HCT116 (cell line): ENCODE data around the gene ADAM15. TPM values are rescaled to one million over a fixed set of nuclear protein-coding genes. Genes with fewer than 3 reads are reported as not detected.
A peak's percentile ranks its signal among the peaks of the same experiment; 100 is the strongest.

Source experiments
- ATAC-seq: fragments of 200-7000 bp; cut with Tn5 transposase; 2 replicates; pipeline ENCODE4 v1.9.1; 2020; ENCODE audit warnings: mild to moderate bottlenecking, moderate library complexity
- BruUV-seq: library from RNA; stranded (reverse); fragments of 400-500 nt; replicated peaks from 2 replicates; lab custom pipeline; 2021; lab: Mats Ljungman, UMichigan
- CTCF ChIA-PET: fragments of 300-600 bp; sonication (Branson Sonifier 250); formaldehyde crosslinking; loops from one replicate; lab custom pipeline; 2021; ENCODE audit warnings: antibody characterized with exemption; lab: Charles Lee
- POLR2A ChIA-PET: fragments of 300-600, 350-600 bp; sonication (Branson Sonifier 250); formaldehyde crosslinking; loops from one replicate; lab custom pipeline; 2021; ENCODE audit warnings: antibody characterized with exemption; lab: Charles Lee
- RAD21 ChIA-PET, 2 experiments: fragments of 300-600 bp; sonication (Branson Sonifier 250); formaldehyde crosslinking; loops; one replicate each; lab custom pipeline; 2023; ENCODE audit warnings: low total read pairs in 2 of 2; ENCODE audit not compliant: uncharacterized antibody in 2 of 2, unreplicated experiment in 2 of 2, low non-redundant PET in 1 of 2; lab: Charles Lee
- DNase-seq: peaks from one replicate; pipeline ENCODE4 v3.0.0-alpha.2; 2010; ENCODE audit warnings: low read depth, low spot score
- H2AFZ ChIP-seq: fragments of 200-600 bp; shearing (Covaris generic), sonication (generic); 2 replicates; pipeline ENCODE4 v1.6.1; 2017; ENCODE audit warnings: low read depth, mixed run types, mixed read lengths, antibody characterized with exemption, low read length; ENCODE audit not compliant: poor library complexity, severe bottlenecking
- H3K27ac ChIP-seq: 2 replicates; pipeline ENCODE4 v1.5.1; 2012; ENCODE audit warnings: low read depth, low read length
- H3K27me3 ChIP-seq: fragments of 200-600 bp; sonication (generic); 2 replicates; pipeline ENCODE4 v1.6.1; 2016; ENCODE audit warnings: mixed run types, low read length, mixed read lengths; ENCODE audit not compliant: insufficient read depth
- H3K36me3 ChIP-seq, 2 experiments: fragments of 200-500 bp in 1 of 2; fragments of 200-600 bp in 1 of 2; sonication (Bioruptor generic) in 1 of 2; sonication (generic) in 1 of 2; 2 replicates each; pipeline versions ENCODE4 v1.5.1 to v1.6.1; 2014 to 2016; ENCODE audit warnings: low read length in 2 of 2, inconsistent platforms in 1 of 2, mixed read lengths in 1 of 2, mixed run types in 1 of 2; ENCODE audit not compliant: insufficient read depth in 2 of 2, control insufficient read depth in 1 of 2
- H3K4me1 ChIP-seq, 2 experiments: fragments of 200-600 bp in 1 of 2; sonication (generic) in 1 of 2; 2 replicates each; pipeline versions ENCODE4 v1.5.1 to v1.6.1; 2012 to 2017; ENCODE audit warnings: low read length in 2 of 2, inconsistent platforms in 1 of 2, mild to moderate bottlenecking in 1 of 2, mixed read lengths in 1 of 2, mixed run types in 1 of 2, moderate library complexity in 1 of 2; ENCODE audit not compliant: insufficient read depth in 2 of 2, control insufficient read depth in 1 of 2
- H3K4me2 ChIP-seq: fragments of 200-600 bp; sonication (generic); 2 replicates; pipeline ENCODE4 v1.6.1; 2017; ENCODE audit warnings: mixed run types, low read length, mixed read lengths
- H3K4me3 ChIP-seq, 2 experiments: fragments of 200-600 bp in 1 of 2; sonication (generic) in 1 of 2; replicated peaks in 1 of 2; 2 replicates each; pipeline ENCODE4 v1.5.1; 2011 to 2016; ENCODE audit warnings: low read length in 2 of 2, control low read depth in 1 of 2, low read depth in 1 of 2, mild to moderate bottlenecking in 1 of 2, mixed read lengths in 1 of 2, mixed run types in 1 of 2
- H3K79me2 ChIP-seq: fragments of 200-600 bp; sonication (generic); 2 replicates; pipeline ENCODE4 v1.6.1; 2017; ENCODE audit warnings: mild to moderate bottlenecking, mixed run types, low read length, moderate library complexity, mixed read lengths; ENCODE audit not compliant: insufficient read depth
- H3K9ac ChIP-seq: fragments of 200-600 bp; sonication (generic); 2 replicates; pipeline ENCODE4 v1.6.1; 2016; ENCODE audit warnings: low read length, mixed read lengths
- H3K9me2 ChIP-seq: fragments of 200-600 bp; sonication (generic), shearing (Covaris generic); 2 replicates; pipeline ENCODE4 v1.6.1; 2017; ENCODE audit warnings: mixed run types, mild to moderate bottlenecking, moderate library complexity; ENCODE audit not compliant: insufficient read depth
- H3K9me3 ChIP-seq, 2 experiments: fragments of 200-500 bp in 1 of 2; fragments of 200-600 bp in 1 of 2; sonication (Bioruptor generic) in 1 of 2; sonication (generic) in 1 of 2; 2 replicates each; pipeline ENCODE4 v1.6.1; 2014 to 2017; ENCODE audit warnings: low read length in 2 of 2, mixed read lengths in 2 of 2, inconsistent platforms in 1 of 2, low read depth in 1 of 2, mild to moderate bottlenecking in 1 of 2, mixed run types in 1 of 2, moderate library complexity in 1 of 2; ENCODE audit not compliant: control insufficient read depth in 1 of 2, insufficient read depth in 1 of 2
- H4K20me1 ChIP-seq: fragments of 200-600 bp; sonication (generic), shearing (Covaris generic); 2 replicates; pipeline ENCODE4 v1.6.1; 2017; ENCODE audit warnings: mixed run types, mild to moderate bottlenecking, moderate library complexity; ENCODE audit not compliant: insufficient read depth
- CBX3 ChIP-seq: IDR thresholded peaks from 2 replicates; pipeline ENCODE4 v1.6.1; 2012; ENCODE audit warnings: low read depth
- FOSL1 ChIP-seq: IDR thresholded peaks from 2 replicates; pipeline ENCODE4 v1.6.1; 2012; ENCODE audit warnings: low read depth
- JUND ChIP-seq: IDR thresholded peaks from 2 replicates; pipeline ENCODE4 v1.6.1; 2012
- POLR2AphosphoS5 ChIP-seq: IDR thresholded peaks from 2 replicates; pipeline ENCODE4 v1.6.1; 2011; ENCODE audit warnings: mild to moderate bottlenecking, low read depth, low read length, moderate library complexity
- RAD21 ChIP-seq: IDR thresholded peaks from 2 replicates; pipeline ENCODE4 v1.6.1; 2012; ENCODE audit warnings: low read depth, mild to moderate bottlenecking
- REST ChIP-seq: IDR thresholded peaks from 2 replicates; pipeline ENCODE4 v1.6.1; 2012; ENCODE audit warnings: low read depth
- SIN3A ChIP-seq: IDR thresholded peaks from 2 replicates; pipeline ENCODE4 v1.6.1; 2012; ENCODE audit warnings: low read depth
- SRF ChIP-seq: IDR thresholded peaks from 2 replicates; pipeline ENCODE4 v1.6.1; 2012; ENCODE audit warnings: low read depth
- TCF7L2 ChIP-seq: IDR thresholded peaks from 2 replicates; pipeline ENCODE4 v1.7.0; 2011; ENCODE audit warnings: borderline replicate concordance, inconsistent platforms; ENCODE audit not compliant: insufficient read depth, insufficient read length; ENCODE audit errors: extremely low read depth
- YY1 ChIP-seq: IDR thresholded peaks from 2 replicates; pipeline ENCODE4 v1.6.1; 2011; ENCODE audit warnings: low read length, low read depth, moderate library complexity, mild to moderate bottlenecking; ENCODE audit not compliant: insufficient replicate concordance; ENCODE audit errors: extremely low read depth
- ZFX ChIP-seq: fragments of 450-650 bp; IDR thresholded peaks from 2 replicates; pipeline ENCODE4 v1.6.1; 2017
- intact Hi-C: fragments of 100-400 bp; cut with micrococcal nuclease; formaldehyde crosslinking; loops from 2 replicates; pipeline ENCODE4 v1.10.0; 2022
- total RNA-seq: library from RNA; stranded (reverse); gene quantifications from one replicate; pipeline ENCODE4 v1.2.1, GENCODE V29; 2021; ENCODE audit not compliant: unreplicated experiment
- TF ChIP-seq, protein P1 (sequence below), 3 experiments: fragments of 200-600 bp in 1 of 3; sonication (generic) in 1 of 3; IDR thresholded peaks in 2 of 3; conservative IDR thresholded peaks in 1 of 3; 2 replicates each; pipeline ENCODE4 v1.5.1; 2012 to 2017; ENCODE audit warnings: low read depth in 2 of 3, low read length in 2 of 3, antibody characterized with exemption in 1 of 3, borderline replicate concordance in 1 of 3, control low read depth in 1 of 3, mild to moderate bottlenecking in 1 of 3, mixed read lengths in 1 of 3, mixed run types in 1 of 3, moderate library complexity in 1 of 3; ENCODE audit not compliant: insufficient read depth in 1 of 3

Gene ADAM15
- total RNA-seq, 1 experiment from 2014 or later, result 149 TPM

GRCh38 chr1:155077758-155078445, 26.8 kb downstream of the ADAM15 start:
- no peaks in the 10 kb centered on the region for H3K27me3 ChIP-seq
- no peak for ATAC-seq
- peak overlapping the region in 1 of 2 experiments; percentile 90; a peak in 2 of 4 replicates for H3K4me3 ChIP-seq
- DNase-seq, result no peak
- H2AFZ ChIP-seq, result no peak overlapping the region
- H3K9me2 ChIP-seq, result no peaks in the 10 kb centered on the region
- intact Hi-C loops, result no loop called here
- BruUV-seq, result no TSS peak
- TF ChIP-seq YY1 (no peak), JUND (no peak), SIN3A (no peak), TCF7L2 (no peak), RAD21 (no peak), ZFX (no peak), FOSL1 (no peak), SRF (no peak), CBX3 (no peak), REST (no peak), POLR2AphosphoS5 (no peak)
- TF ChIP-seq, protein P1, sequence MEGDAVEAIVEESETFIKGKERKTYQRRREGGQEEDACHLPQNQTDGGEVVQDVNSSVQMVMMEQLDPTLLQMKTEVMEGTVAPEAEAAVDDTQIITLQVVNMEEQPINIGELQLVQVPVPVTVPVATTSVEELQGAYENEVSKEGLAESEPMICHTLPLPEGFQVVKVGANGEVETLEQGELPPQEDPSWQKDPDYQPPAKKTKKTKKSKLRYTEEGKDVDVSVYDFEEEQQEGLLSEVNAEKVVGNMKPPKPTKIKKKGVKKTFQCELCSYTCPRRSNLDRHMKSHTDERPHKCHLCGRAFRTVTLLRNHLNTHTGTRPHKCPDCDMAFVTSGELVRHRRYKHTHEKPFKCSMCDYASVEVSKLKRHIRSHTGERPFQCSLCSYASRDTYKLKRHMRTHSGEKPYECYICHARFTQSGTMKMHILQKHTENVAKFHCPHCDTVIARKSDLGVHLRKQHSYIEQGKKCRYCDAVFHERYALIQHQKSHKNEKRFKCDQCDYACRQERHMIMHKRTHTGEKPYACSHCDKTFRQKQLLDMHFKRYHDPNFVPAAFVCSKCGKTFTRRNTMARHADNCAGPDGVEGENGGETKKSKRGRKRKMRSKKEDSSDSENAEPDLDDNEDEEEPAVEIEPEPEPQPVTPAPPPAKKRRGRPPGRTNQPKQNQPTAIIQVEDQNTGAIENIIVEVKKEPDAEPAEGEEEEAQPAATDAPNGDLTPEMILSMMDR (IDR thresholded peaks at IDR 0.05 in 2 of 3, conservative IDR thresholded peaks at IDR 0.05 in 1 of 3; ENCODE audit: borderline replicate concordance in 1 of 3, insufficient read depth in 1 of 3, low read depth in 2 of 3, low read length in 2 of 3), result no peak
- ChIA-PET POLR2A (interaction anchor here (1.1 kb wide), 1 partner anchor 10 kb away, joined by 3 read pairs; no protein-coding TSS in a partner anchor), RAD21 (interaction anchor here in 1 of 2 experiments (1.5 kb wide), 1 partner anchor 14 kb away, joined by 4 read pairs; the partner anchor contains the start of gene EFNA4), CTCF (interaction anchor here (1.0 to 1.8 kb wide), 4 partner anchors 15 to 95 kb away, joined by 3 to 8 read pairs (median 4); partner anchors contain the start of genes EFNA4 and KRTCAP2)
- H3K36me3 ChIP-seq, result no peaks in the 10 kb centered on the region
- H3K4me1 ChIP-seq, result peaks cover 16 to 46% of the 10 kb centered on the region in 2 experiments
- H3K4me2 ChIP-seq, result peak overlapping the region; percentile 99
- H4K20me1 ChIP-seq, result no peaks in the 10 kb centered on the region
- H3K9ac ChIP-seq, result peak overlapping the region; percentile 81; the same call in 1 of the 2 replicates
- peak overlapping the region; percentile 13; the same call in 1 of the 2 replicates for H3K27ac ChIP-seq
- H3K79me2 ChIP-seq, result no peaks in the 10 kb centered on the region
- H3K9me3 ChIP-seq, result no peaks in the 10 kb centered on the region
